IMR-90 (cell line): ENCODE data around the gene KCNAB1. TPM values are rescaled to one million over a fixed set of nuclear protein-coding genes. Genes with fewer than 3 reads are reported as not detected.
A peak's percentile ranks its signal among the peaks of the same experiment; 100 is the strongest.

Source experiments
- ATAC-seq: fragments of 200-7000 bp; cut with Tn5 transposase; 2 replicates; pipeline ENCODE4 v1.9.1; 2020; ENCODE audit warnings: low read depth, mild to moderate bottlenecking, moderate library complexity
- BruUV-seq: library from RNA; stranded (reverse); fragments of 400-500 nt; replicated peaks from 2 replicates; lab custom pipeline; 2021; lab: Mats Ljungman, UMichigan
- CTCF ChIA-PET: fragments of 300-600 bp; formaldehyde crosslinking; extraction: SDS; loops from one replicate; lab custom pipeline; 2021; ENCODE audit warnings: antibody characterized with exemption; lab: Yijun Ruan, JAX
- POLR2A ChIA-PET: fragments of 300-600 bp; sonication (Branson Sonifier 250); formaldehyde crosslinking; loops from one replicate; lab custom pipeline; 2022; ENCODE audit warnings: antibody characterized with exemption; ENCODE audit not compliant: unreplicated experiment; lab: Charles Lee
- DNase-seq: peaks from one replicate; pipeline ENCODE4 v3.0.0; 2013
- H2AFZ ChIP-seq: replicated peaks from 2 replicates; pipeline ENCODE3; 2013; ENCODE audit warnings: low read length, mild to moderate bottlenecking; ENCODE audit not compliant: poor library complexity
- H2AK5ac ChIP-seq: 2 replicates; pipeline ENCODE4 v1.6.1; 2013; ENCODE audit warnings: low read depth, low read length, inconsistent platforms
- H2AK9ac ChIP-seq: replicated peaks from 2 replicates; pipeline ENCODE3; 2013; ENCODE audit warnings: mild to moderate bottlenecking, low read depth, low read length, moderate library complexity; ENCODE audit not compliant: poor library complexity
- H2BK120ac ChIP-seq: 2 replicates; pipeline ENCODE4 v1.6.1; 2013; ENCODE audit warnings: low read depth, low read length, inconsistent platforms
- H2BK15ac ChIP-seq: 3 replicates; pipeline ENCODE4 v1.6.1; 2013; ENCODE audit warnings: low read depth, low read length, inconsistent platforms
- H2BK20ac ChIP-seq: 2 replicates; pipeline ENCODE4 v1.6.1; 2013; ENCODE audit warnings: low read depth, mild to moderate bottlenecking, inconsistent platforms, low read length, moderate library complexity
- H2BK5ac ChIP-seq: 2 replicates; pipeline ENCODE4 v1.6.1; 2013; ENCODE audit warnings: mild to moderate bottlenecking, low read depth, low read length, inconsistent platforms; ENCODE audit not compliant: poor library complexity, severe bottlenecking
- H3K14ac ChIP-seq: replicated peaks from 2 replicates; pipeline ENCODE4 v1.6.1; 2013; ENCODE audit warnings: low read depth, low read length, inconsistent platforms
- H3K18ac ChIP-seq: 2 replicates; pipeline ENCODE4 v1.6.1; 2013; ENCODE audit warnings: low read depth, low read length, control low read depth
- H3K23ac ChIP-seq: 2 replicates; pipeline ENCODE4 v1.6.1; 2013; ENCODE audit warnings: low read depth, low read length, inconsistent platforms
- H3K27ac ChIP-seq: 2 replicates; pipeline ENCODE4 v1.5.1; 2013; ENCODE audit warnings: mild to moderate bottlenecking, control low read depth, low read length; ENCODE audit not compliant: insufficient read depth
- H3K27me3 ChIP-seq: 2 replicates; pipeline ENCODE4 v1.6.1; 2013; ENCODE audit warnings: low read length; ENCODE audit not compliant: control insufficient read depth, insufficient read depth
- H3K36me3 ChIP-seq: 2 replicates; pipeline ENCODE4 v1.6.1; 2013; ENCODE audit warnings: low read length, mixed read lengths; ENCODE audit not compliant: control insufficient read depth, insufficient read depth
- H3K4ac ChIP-seq: 2 replicates; pipeline ENCODE4 v1.6.1; 2013; ENCODE audit warnings: low read depth, low read length, inconsistent platforms
- H3K4me1 ChIP-seq: 2 replicates; pipeline ENCODE4 v1.6.1; 2013; ENCODE audit warnings: low read length, mixed read lengths; ENCODE audit not compliant: control insufficient read depth, insufficient read depth
- H3K4me2 ChIP-seq: 2 replicates; pipeline ENCODE4 v1.6.1; 2013; ENCODE audit warnings: low read depth, mild to moderate bottlenecking, control low read depth, low read length, moderate library complexity
- H3K4me3 ChIP-seq: 2 replicates; pipeline ENCODE4 v1.5.1; 2013; ENCODE audit warnings: low read depth, mild to moderate bottlenecking, control low read depth, low read length, moderate library complexity; ENCODE audit not compliant: insufficient read depth
- H3K56ac ChIP-seq: 2 replicates; pipeline ENCODE4 v1.6.1; 2013; ENCODE audit warnings: low read length, inconsistent platforms; ENCODE audit not compliant: insufficient read depth; ENCODE audit errors: extremely low read depth
- H3K79me1 ChIP-seq, 2 experiments: 2 replicates each; pipeline ENCODE4 v1.6.1; 2013; ENCODE audit warnings: low read length in 2 of 2, inconsistent platforms in 1 of 2, low read depth in 1 of 2
- H3K9ac ChIP-seq: 2 replicates; pipeline ENCODE4 v1.6.1; 2013; ENCODE audit warnings: low read depth, low read length, control low read depth
- H3K9me1 ChIP-seq: 2 replicates; pipeline ENCODE4 v1.6.1; 2013; ENCODE audit warnings: low read length, inconsistent platforms; ENCODE audit not compliant: insufficient read depth
- H3K9me3 ChIP-seq: 2 replicates; pipeline ENCODE4 v1.6.1; 2013; ENCODE audit warnings: low read length; ENCODE audit not compliant: control insufficient read depth, insufficient read depth
- H4K20me1 ChIP-seq: 2 replicates; pipeline ENCODE4 v1.6.1; 2013; ENCODE audit warnings: low read length, inconsistent platforms; ENCODE audit not compliant: insufficient read depth
- H4K5ac ChIP-seq: 2 replicates; pipeline ENCODE4 v1.6.1; 2013; ENCODE audit warnings: mild to moderate bottlenecking, low read depth, low read length, control low read depth
- H4K8ac ChIP-seq, 2 experiments: 2 replicates each; pipeline ENCODE4 v1.6.1; 2013; ENCODE audit warnings: low read depth in 2 of 2, low read length in 2 of 2, control low read depth in 1 of 2, inconsistent platforms in 1 of 2
- H4K91ac ChIP-seq: 2 replicates; pipeline ENCODE4 v1.6.1; 2013; ENCODE audit warnings: low read depth, low read length, inconsistent platforms; ENCODE audit not compliant: insufficient read depth
- BHLHE40 ChIP-seq: fragments of 150-350 bp; IDR thresholded peaks from 2 replicates; pipeline ENCODE4 v1.6.1; 2016; ENCODE audit warnings: mild to moderate bottlenecking, low read depth, low read length
- FOS ChIP-seq: fragments of 150-350 bp; IDR thresholded peaks from 2 replicates; pipeline ENCODE4 v1.6.1; 2016; ENCODE audit warnings: low read depth, low read length
- RFX5 ChIP-seq: IDR thresholded peaks from 2 replicates; pipeline ENCODE4 v1.8.0; 2012; ENCODE audit warnings: low read depth, mild to moderate bottlenecking, low read length, moderate library complexity
- WGBS, 2 experiments: methylation state at CpG; one replicate each; pipeline versions ENCODE4 v1.1.5 to v1.1.7; 2013; ENCODE audit warnings: missing lambda C conversion rate in 2 of 2; ENCODE audit not compliant: insufficient read length in 1 of 2; ENCODE audit errors: extremely low coverage in 2 of 2; 5-methylcytosine and 5-hydroxymethylcytosine counted together
- dilution Hi-C: fragments of 300-500 bp; cut with HindIII; formaldehyde crosslinking; loops from one replicate; pipeline ENCODE4 v1.14.3; 2018; ENCODE audit warnings: low sequenced_read_pairs; ENCODE audit not compliant: unreplicated experiment
- in situ Hi-C: fragments of 300-500 bp; cut with MboI; formaldehyde crosslinking; loops from 3 replicates; pipeline ENCODE4 v1.14.3; 2019; ENCODE audit warnings: low sequenced_read_pairs, inconsistent platforms, mixed read lengths
- intact Hi-C: fragments of 100-400 bp; cut with micrococcal nuclease; formaldehyde crosslinking; loops from 2 replicates; pipeline ENCODE4 v1.10.0; 2022
- polyA plus RNA-seq, 3 experiments: library from polyadenylated mRNA; depleted of rRNA; stranded (reverse); fragments of >200 nt; gene quantifications; 2 replicates each; pipeline ENCODE4 v1.2.3, GENCODE V29; 2012; ENCODE audit warnings: low replicate concordance in 1 of 3
- total RNA-seq: library from RNA; depleted of rRNA; stranded (reverse); fragments of >200 nt; gene quantifications from 2 replicates; pipeline ENCODE4 v1.2.3, GENCODE V29; 2012

Gene KCNAB1
- total and polyA plus RNA-seq, 2 of the 4 experiments (the other 2 are of a cell fraction), result under 0.01 to 0.07 TPM

DNA sequence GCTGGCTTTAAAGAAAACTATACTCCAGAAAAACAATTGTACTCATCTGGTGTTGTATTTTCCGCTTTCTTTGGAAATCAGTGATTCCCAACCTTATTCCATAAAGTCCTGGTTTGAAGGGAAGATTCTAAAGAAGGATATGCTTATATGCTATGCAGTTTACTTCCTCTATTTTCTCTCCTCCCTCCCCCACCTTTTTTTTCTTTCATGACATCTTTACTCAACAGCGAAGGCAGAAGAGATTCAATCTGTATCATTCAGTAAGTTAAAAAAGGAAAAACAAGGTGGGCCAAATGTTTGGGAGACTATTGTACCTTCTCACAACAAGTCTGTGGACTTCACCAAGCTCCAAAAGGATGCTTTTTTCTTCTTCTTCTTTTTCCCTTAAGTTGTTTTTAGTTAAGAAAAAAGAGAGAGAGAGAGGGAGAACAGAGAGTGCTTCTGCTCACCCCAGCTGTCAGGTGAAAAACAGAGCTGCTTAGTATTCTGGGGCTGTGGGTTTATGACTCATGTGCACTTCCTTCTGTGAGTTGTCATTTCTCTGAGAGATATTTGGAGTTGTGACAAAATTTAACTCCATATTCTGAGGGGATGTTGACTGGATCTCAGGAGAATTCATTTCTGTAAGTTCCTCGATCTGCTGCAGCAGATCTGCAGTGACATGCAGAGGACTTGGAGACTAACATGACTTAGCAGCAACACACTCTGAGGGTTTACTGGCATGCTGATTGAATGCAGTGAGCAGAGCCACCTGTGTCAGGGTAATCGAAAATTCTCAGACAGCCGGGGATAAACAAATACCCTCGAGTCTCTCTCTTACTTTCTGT, 363.8 kb downstream of the KCNAB1 start:
- Histone ChIP-seq H2BK5ac (peak overlapping the region; percentile 51), H2AFZ (peak overlapping the region; percentile 60), H4K5ac (no peak overlapping the region), H3K36me3 (no peaks in the 10 kb centered on the region), H4K20me1 (no peaks in the 10 kb centered on the region), H3K27ac (no peak overlapping the region), H3K27me3 (no peaks in the 10 kb centered on the region; the same call in 1 of the 2 replicates), H3K4ac (no peak overlapping the region), H3K9me3 (no peaks in the 10 kb centered on the region), H3K9ac (no peak overlapping the region; the same call in 1 of the 2 replicates), H2BK15ac (no peak overlapping the region; the same call in 2 of the 3 replicates), H3K79me1 (no peaks in the 10 kb centered on the region), H3K4me2 (peak overlapping the region; percentile 78), H3K23ac (no peak overlapping the region), H3K56ac (0 out of 2 replicates have a peak overlapping the region, but pooled peaks have one; percentile 44), H3K18ac (no peak overlapping the region), H2AK5ac (no peak overlapping the region), H4K8ac (no peak overlapping the region; a peak in 1 of 4 replicates), H4K91ac (no peak overlapping the region), H3K4me3 (no peak overlapping the region), H2BK120ac (no peak overlapping the region), H3K4me1 (peaks cover 4% of the 10 kb centered on the region; the same call in 1 of the 2 replicates), H2AK9ac (no peak overlapping the region), H2BK20ac (peak overlapping the region; percentile 65), H3K9me1 (no peaks in the 10 kb centered on the region), H3K14ac (peak overlapping the region; percentile 32; the same call in 1 of the 2 replicates)
- in situ Hi-C loops (no loop called here), dilution Hi-C loops (no loop called here), intact Hi-C loops (no loop called here)
- BruUV-seq, result no TSS peak
- CTCF ChIA-PET, result interaction anchor here (0.6 to 3.4 kb wide), 5 partner anchors 9 to 569 kb away, joined by 3 to 15 read pairs (median 4); no protein-coding TSS in a partner anchor
- TF ChIP-seq RFX5 (no peak), BHLHE40 (no peak), FOS (0 out of 2 replicates have a peak, but pooled peaks have one; percentile 12)
- no CpG with 5 or more reads among the region's 6 CpGs for WGBS, 2 experiments
- ATAC-seq (peak; percentile 42), DNase-seq (peak; percentile 66)
- POLR2A ChIA-PET, result interaction anchor here (0.7 kb wide), 1 partner anchor 51 kb away, joined by 3 read pairs; no protein-coding TSS in a partner anchor
